Ishikawa (cell line): ENCODE results near the gene ARHGEF19.

Experiments
- CEBPB ChIP-seq: IDR thresholded peaks from 2 replicates; pipeline ENCODE4 v1.6.1; 2012
- CREB1 ChIP-seq: IDR thresholded peaks from 2 replicates; pipeline ENCODE4 v1.6.1; 2012; ENCODE audit warnings: low read depth
- EGR1 ChIP-seq: IDR thresholded peaks from 2 replicates; pipeline ENCODE4 v1.6.1; 2012
- EP300 ChIP-seq: IDR thresholded peaks from 2 replicates; pipeline ENCODE4 v1.6.1; 2012; ENCODE audit warnings: borderline replicate concordance
- FOXM1 ChIP-seq: IDR thresholded peaks from 2 replicates; pipeline ENCODE4 v1.6.1; 2012; ENCODE audit warnings: low read depth, borderline replicate concordance
- MAX ChIP-seq: IDR thresholded peaks from 2 replicates; pipeline ENCODE4 v1.6.1; 2012
- NFIC ChIP-seq: IDR thresholded peaks from 2 replicates; pipeline ENCODE4 v1.6.1; 2012
- RAD21 ChIP-seq: IDR thresholded peaks from 2 replicates; pipeline ENCODE4 v1.6.1; 2012; ENCODE audit warnings: low read depth
- REST ChIP-seq: IDR thresholded peaks from 2 replicates; pipeline ENCODE4 v1.6.1; 2012; ENCODE audit warnings: low read depth, mild to moderate bottlenecking
- TAF1 ChIP-seq: IDR thresholded peaks from 2 replicates; pipeline ENCODE4 v1.6.1; 2012; ENCODE audit warnings: low read depth, mild to moderate bottlenecking
- TCF12 ChIP-seq: IDR thresholded peaks from 2 replicates; pipeline ENCODE4 v1.6.1; 2012; ENCODE audit warnings: low read depth
- TEAD4 ChIP-seq: IDR thresholded peaks from 2 replicates; pipeline ENCODE4 v1.6.1; 2012
- USF1 ChIP-seq: IDR thresholded peaks from 2 replicates; pipeline ENCODE4 v1.6.1; 2012
- YY1 ChIP-seq: IDR thresholded peaks from 2 replicates; pipeline ENCODE4 v1.6.1; 2012; ENCODE audit warnings: low read depth
- ZBTB7A ChIP-seq: IDR thresholded peaks from 2 replicates; pipeline ENCODE4 v1.6.1; 2012; ENCODE audit warnings: low read depth

ARHGEF19 gene

GRCh38 chr1:16184557-16185303 lies 27.7 kb downstream of the ARHGEF19 start:
- TF ChIP-seq MAX (no peak), TCF12 (no peak), TEAD4 (no peak), YY1 (no peak), RAD21 (no peak), FOXM1 (no peak), ZBTB7A (no peak), TAF1 (no peak), EGR1 (no peak), REST (no peak), EP300 (no peak)

- TF ChIP-seq CEBPB (no peak), NFIC (no peak), YY1 (no peak), ZBTB7A (no peak), EP300 (no peak), TEAD4 (no peak), EGR1 (no peak), TCF12 (no peak), TAF1 (no peak), FOXM1 (no peak), RAD21 (no peak)
These were observed 28.5 kb downstream of the ARHGEF19 start for GRCh38 chr1:16183765-16184556.

- TF ChIP-seq REST (no peak), TAF1 (no peak), TCF12 (no peak), CEBPB (no peak), CREB1 (no peak), USF1 (no peak), MAX (no peak), RAD21 (no peak), EGR1 (no peak), EP300 (no peak), FOXM1 (no peak), ZBTB7A (no peak), TEAD4 (no peak), NFIC (no peak), YY1 (no peak)
These were observed 29.3 kb downstream of the ARHGEF19 start for GRCh38 chr1:16183179-16183578.

- peak; percentile 54 for TF ChIP-seq TCF12
- TF ChIP-seq RAD21: no peak; the same call in 1 of the 2 replicates
- no peak for TF ChIP-seq ZBTB7A
- peak; percentile 47 for TF ChIP-seq NFIC
- peak; percentile 86; the same call in 1 of the 2 replicates for TF ChIP-seq FOXM1
- TF ChIP-seq MAX: peak; percentile 45; the same call in 1 of the 2 replicates
- TF ChIP-seq TEAD4: peak; percentile 82
- TF ChIP-seq EP300: peak; percentile 48; the same call in 1 of the 2 replicates
These were observed 30.3 kb downstream of the ARHGEF19 start for GRCh38 chr1:16181887-16182719.
